DLD1 (cell line): ENCODE data around the gene RPL28.

Experiments used
- in situ Hi-C: cut with HindIII; loops from 2 replicates; pipeline ENCODE4 v1.10.0; 2017; ENCODE audit warnings: low sequenced_read_pairs

RPL28 gene

GRCh38 chr19:55352549-55353145 lies 33.1 kb upstream of the RPL28 start:
- in situ Hi-C loops = loop anchor here (10.0 kb wide), 1 partner anchor 138 kb away; no protein-coding TSS in a partner anchor

DNA sequence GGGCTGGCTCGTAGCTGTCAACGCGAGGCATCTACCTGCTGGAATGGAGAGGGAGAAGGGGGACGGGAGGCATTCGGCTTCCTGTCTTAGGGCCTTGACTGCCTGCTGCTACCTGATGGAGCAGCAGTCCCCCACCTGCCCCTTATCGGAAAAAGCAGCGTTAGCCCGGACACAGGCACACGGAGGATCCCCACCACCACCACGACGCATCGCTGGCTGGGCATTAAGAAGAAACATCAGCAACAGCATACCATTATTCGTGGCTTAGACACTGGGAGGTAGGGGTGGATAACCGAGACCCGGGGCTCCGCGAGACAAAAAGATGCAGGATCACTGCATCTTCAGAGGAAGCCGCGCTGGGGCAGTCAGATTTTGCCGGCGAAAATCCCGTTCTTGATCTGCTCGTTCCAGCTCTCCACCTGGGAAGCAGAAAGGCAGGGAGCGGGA lies 32.4 kb upstream of the RPL28 start:
- in situ Hi-C loops = loop anchor here (10.0 kb wide), 1 partner anchor 139 kb away; no protein-coding TSS in a partner anchor

- in situ Hi-C loops = loop anchor here (10.0 kb wide), 1 partner anchor 139 kb away; no protein-coding TSS in a partner anchor
These were observed 31.7 kb upstream of the RPL28 start for GRCh38 chr19:55353803-55354697.

DNA sequence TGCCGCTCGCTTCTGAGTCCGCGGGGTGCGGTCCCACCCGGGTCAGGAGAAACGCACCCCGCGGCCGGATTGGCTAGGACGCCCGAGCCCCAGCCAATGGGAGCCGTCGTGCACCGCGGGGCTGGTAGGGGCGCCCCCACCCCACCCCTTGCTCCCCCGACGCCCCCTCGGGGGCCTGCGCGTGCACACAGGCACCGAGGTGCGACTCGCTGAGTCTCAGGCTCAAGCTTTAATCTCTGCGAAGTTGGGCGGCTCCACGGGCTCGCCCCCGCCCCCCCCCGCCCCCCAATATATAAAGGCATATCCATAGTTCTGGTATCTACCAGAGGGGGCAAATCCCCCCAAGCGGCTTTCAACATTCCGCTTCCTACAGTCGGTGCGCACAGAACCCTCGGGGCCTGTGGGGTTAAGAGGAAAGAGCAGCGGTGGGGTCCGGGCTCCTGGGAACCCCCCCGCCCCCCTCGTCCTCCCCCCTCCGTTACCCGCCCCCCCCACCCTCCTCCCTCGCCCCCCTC lies 31.0 kb upstream of the RPL28 start, which contains the start of gene COX6B2:
Gene COX6B2, minus strand, starts transcription at position 22 of the 515 bp plus-strand sequence. CDS start 198 bp downstream, outside the sequence.
- in situ Hi-C loops = loop anchor here (10.0 kb wide), 1 partner anchor 140 kb away; no protein-coding TSS in a partner anchor

DNA sequence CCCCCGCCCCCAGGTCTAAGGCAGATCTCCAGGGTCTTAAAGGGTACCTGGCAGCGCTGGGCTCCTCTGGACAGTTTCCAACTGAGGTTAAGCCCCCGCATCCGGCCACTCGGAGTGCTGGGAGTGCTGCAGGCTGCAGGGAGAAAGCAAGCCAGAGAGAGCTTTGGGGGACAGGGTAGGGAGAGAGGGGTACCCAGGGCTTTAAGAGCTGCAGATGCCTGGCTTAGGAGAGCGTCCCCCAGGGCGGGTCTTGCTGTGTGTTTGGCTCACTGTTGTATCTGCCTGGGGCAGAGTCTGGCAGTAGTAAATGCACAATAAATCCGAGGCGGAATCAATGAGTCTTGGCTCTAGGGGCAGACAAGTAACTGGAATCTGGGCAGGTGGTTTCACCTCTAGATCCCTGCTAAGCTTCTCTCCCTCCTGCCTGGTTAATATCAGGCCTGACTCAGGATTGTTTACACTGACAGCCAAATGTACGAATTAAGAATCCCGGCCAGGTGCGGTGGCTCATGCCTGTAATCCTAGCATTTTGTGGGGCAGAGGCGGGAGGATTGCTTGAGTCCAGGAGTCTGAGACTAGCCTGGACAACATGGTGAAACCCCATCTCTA lies 30.4 kb upstream of the RPL28 start:
- in situ Hi-C loops = loop anchor here (10.0 kb wide), 1 partner anchor 141 kb away; no protein-coding TSS in a partner anchor

- in situ Hi-C loops = loop anchor here (10.0 kb wide), 1 partner anchor 144 kb away; no protein-coding TSS in a partner anchor
These were observed 27.2 kb upstream of the RPL28 start for GRCh38 chr19:55358493-55358892.

- in situ Hi-C loops = loop anchor here (10.0 kb wide), 1 partner anchor 144 kb away; no protein-coding TSS in a partner anchor
These were observed 26.5 kb upstream of the RPL28 start for GRCh38 chr19:55358943-55359908.

DNA sequence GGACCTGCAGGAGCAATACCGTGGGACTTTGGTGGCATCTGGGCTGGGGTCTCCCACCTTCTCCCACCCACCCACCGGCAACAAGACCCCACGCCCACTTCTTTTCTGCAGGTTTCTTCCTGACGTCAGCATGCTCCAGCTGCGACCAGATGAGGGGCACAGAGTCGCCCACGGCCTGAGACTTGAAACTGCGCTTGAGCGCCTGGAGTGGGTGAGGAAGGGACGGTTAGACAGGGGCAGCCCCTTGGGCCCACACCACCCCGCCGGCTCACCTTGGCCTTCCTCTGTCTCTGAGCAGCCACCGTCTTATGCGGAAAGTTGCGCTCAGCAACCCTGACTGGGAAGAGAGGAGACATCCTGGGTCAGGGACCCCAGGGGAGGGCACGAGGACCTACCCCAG lies 24.8 kb upstream of the RPL28 start:
- in situ Hi-C loops = no loop called here

DNA sequence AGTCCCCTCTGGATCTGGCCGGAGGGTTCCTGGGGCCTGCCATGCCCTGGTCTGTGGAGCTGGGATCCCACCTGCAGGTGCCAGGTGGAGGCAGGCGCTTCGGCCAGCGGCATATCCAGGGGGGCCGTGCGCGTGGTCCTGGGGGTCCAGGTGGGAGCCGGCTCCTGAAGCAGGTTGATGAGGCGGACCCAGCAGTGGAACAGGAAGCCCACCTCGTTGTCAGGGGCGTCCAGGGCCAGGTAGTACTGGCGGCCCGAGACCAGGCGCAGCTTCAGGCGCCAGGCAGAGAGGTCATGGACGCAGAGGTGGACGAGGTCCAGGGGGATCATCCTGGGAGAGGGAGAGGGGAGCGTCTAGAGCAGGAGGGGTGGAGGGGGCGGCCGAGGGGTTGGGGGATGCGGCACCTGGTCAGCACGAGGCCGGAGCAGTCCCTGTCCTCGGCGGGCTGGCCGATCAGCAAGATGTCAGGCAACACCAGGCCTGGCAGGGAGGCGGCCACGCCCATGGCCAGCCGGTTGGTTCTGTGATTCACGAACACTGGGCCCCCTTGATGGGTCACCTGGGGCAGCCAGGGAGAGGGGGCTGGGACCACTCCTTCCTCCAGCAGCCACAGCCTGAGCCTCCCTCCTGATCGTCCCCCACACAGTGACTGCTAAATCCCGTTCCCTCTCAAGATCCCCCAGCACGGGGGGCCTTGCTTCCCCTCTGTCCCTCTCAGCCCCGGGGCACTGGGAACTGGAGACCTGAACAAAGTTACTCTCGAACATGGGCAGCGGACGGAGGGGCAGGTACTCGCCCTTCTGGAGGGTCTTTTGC lies 23.4 kb upstream of the RPL28 start:
- in situ Hi-C loops = no loop called here

GRCh38 chr19:55362990-55363716 lies 22.6 kb upstream of the RPL28 start, which contains the start of gene GARIN5B:
TSS of gene GARIN5B (minus strand) at chr19:55363260. CDS start at chr19:55363066, 194 bp downstream.
- in situ Hi-C loops = no loop called here

GRCh38 chr19:55365245-55365644 lies 20.5 kb upstream of the RPL28 start:
- in situ Hi-C loops = no loop called here

DNA sequence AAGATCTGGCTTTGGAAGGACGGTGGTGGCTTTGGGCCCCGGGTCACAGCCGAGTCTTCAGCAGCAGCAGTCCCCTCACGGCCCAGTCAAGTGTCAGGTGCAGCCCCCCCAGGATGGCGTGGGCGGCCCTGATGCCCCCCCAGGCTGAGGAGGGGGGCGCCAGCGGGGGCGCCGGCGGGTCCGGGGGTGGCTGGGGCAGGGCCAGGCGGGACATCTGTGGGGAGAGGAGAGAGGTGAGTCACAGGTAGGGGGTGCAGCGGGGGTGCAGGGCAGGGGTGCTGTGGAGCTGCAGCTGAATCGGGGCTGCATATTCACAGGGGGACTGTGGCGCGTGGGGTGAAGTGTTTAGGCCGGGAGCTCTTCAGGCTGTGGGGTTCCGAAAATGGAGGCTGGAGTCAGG lies 19.8 kb upstream of the RPL28 start:
- in situ Hi-C loops = no loop called here

DNA sequence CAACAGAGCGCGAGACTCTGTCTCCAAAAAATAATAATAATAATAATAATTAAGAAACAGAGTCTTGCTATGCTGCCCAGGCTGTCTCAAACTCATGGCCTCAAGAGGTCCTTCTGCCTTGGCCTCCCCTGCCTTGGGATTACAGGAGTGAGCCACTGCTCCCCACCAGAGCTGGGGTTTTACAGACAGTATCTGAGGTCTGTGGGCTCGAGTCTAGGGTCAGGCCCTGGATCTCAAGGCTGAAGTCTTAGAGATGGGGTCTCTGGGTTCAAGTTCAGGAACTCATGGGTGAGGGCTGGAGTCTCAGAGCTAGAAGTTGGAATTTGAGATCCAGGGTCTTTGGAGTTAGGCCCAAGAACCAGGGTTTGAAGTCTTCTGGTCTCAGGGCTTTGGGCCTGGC lies 18.9 kb upstream of the RPL28 start:
- in situ Hi-C loops = no loop called here

DNA sequence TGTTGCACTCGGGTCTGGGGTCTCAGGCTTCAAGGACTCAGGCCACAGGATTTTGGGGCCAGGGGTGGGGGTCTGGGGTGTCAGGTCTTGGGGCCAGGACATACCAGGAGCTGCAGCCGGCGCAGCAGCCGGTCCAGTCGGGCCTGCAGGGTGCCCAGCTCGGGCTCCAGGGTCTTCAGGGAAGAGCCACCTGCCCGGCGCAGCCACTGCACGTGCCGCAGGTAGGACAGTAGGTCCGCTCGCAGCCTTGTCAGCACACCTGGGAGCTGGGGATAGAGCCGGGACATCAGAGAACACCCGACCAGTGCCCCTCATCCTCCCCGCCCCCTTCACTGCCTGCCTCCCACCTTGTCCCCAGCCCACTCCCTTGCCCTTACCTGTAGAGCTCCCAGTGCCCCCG lies 17.6 kb upstream of the RPL28 start:
- in situ Hi-C loops = no loop called here

- in situ Hi-C loops = no loop called here
These were observed 16.8 kb upstream of the RPL28 start for GRCh38 chr19:55368701-55369563.

- in situ Hi-C loops = no loop called here
These were observed 16.0 kb upstream of the RPL28 start for GRCh38 chr19:55369653-55370304.
